Osteoblast (primary cell): Measurements from ENCODE around the gene SETD6. TPM values are rescaled to one million over a fixed set of nuclear protein-coding genes. Genes with fewer than 3 reads are reported as not detected.
A peak's percentile ranks its signal among the peaks of the same experiment; 100 is the strongest.

ENCODE experiments used
- DNase-seq: peaks from one replicate; pipeline ENCODE4 v3.0.0; 2011; ENCODE audit warnings: low spot score, mixed read lengths; ENCODE audit not compliant: insufficient read length; ENCODE audit errors: missing footprints
- H2AFZ ChIP-seq: 2 replicates; pipeline ENCODE4 v1.6.0; 2011; ENCODE audit warnings: mild to moderate bottlenecking, low read length
- H3K27ac ChIP-seq: 2 replicates; pipeline ENCODE4 v1.5.1; 2011; ENCODE audit warnings: mild to moderate bottlenecking, low read depth, low read length, moderate library complexity
- H3K27me3 ChIP-seq: 2 replicates; pipeline ENCODE4 v1.6.0; 2012; ENCODE audit warnings: mild to moderate bottlenecking, control low read depth, inconsistent platforms, low read length, moderate library complexity; ENCODE audit not compliant: insufficient read depth
- H3K36me3 ChIP-seq: 2 replicates; pipeline ENCODE4 v1.5.1; 2011; ENCODE audit warnings: mild to moderate bottlenecking, low read length, control low read depth, moderate library complexity; ENCODE audit not compliant: insufficient read depth
- H3K4me1 ChIP-seq: 2 replicates; pipeline ENCODE4 v1.5.1; 2011; ENCODE audit warnings: mild to moderate bottlenecking, low read length, control low read depth, moderate library complexity; ENCODE audit not compliant: insufficient read depth
- H3K4me2 ChIP-seq: 2 replicates; pipeline ENCODE4 v1.6.0; 2011; ENCODE audit warnings: mild to moderate bottlenecking, low read length; ENCODE audit not compliant: insufficient read depth
- H3K4me3 ChIP-seq: fragments of 200-600 bp; sonication (generic); 3 replicates; pipeline ENCODE4 v1.5.1; 2012; ENCODE audit warnings: mild to moderate bottlenecking, low read length, inconsistent platforms; ENCODE audit not compliant: insufficient read depth
- H3K79me2 ChIP-seq: 2 replicates; pipeline ENCODE4 v1.6.0; 2012; ENCODE audit warnings: mild to moderate bottlenecking, low read length, control low read depth, inconsistent platforms; ENCODE audit not compliant: insufficient read depth
- H3K9me3 ChIP-seq: 2 replicates; pipeline ENCODE4 v1.5.1; 2011; ENCODE audit warnings: low read depth, low read length, control low read depth
- H4K20me1 ChIP-seq: 2 replicates; pipeline ENCODE4 v1.6.0; 2012; ENCODE audit warnings: mild to moderate bottlenecking, low read length, control low read depth; ENCODE audit not compliant: insufficient read depth
- total RNA-seq: library from RNA; depleted of rRNA; stranded (reverse); fragments of >200 nt; gene quantifications from 2 replicates; pipeline ENCODE4 v1.2.3, GENCODE V29; 2012
- TF ChIP-seq, protein P1 (sequence below): IDR thresholded peaks from 2 replicates; pipeline ENCODE4 v1.5.1; 2011; ENCODE audit warnings: mild to moderate bottlenecking, low read depth, low read length, moderate library complexity; ENCODE audit errors: extremely low read depth

The SETD6 gene
- total RNA-seq, 1 donor = 12.3 TPM

DNA sequence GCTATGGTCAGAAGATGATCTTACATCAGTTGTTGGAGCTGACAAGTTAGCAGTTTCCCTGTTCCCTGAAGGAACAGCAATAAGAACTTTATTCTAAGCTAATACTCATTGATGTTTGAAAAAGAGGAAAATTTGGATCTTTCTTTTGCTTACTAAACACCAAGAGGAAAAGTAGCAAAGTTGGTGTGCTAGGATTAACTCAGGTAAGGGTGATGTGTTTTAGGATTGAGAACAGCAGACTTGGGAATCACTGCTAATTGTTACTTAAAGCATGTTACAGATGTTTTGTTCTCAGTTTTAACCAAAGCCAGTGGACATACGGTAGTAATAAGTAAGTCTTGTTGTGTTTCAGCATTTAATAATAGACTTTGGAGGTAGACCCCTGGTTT lies 3.7 kb downstream of the SETD6 start:
- H3K4me1 ChIP-seq = peaks cover 8% of the 10 kb centered on the region
- no peaks in the 10 kb centered on the region for H3K9me3 ChIP-seq
- no peak overlapping the region for H3K4me3 ChIP-seq
- no peak overlapping the region for H3K27ac ChIP-seq
- no peak overlapping the region for H3K4me2 ChIP-seq
- no peak overlapping the region for H2AFZ ChIP-seq
- peak; percentile 52 for DNase-seq
- H4K20me1 ChIP-seq = peaks cover 13% of the 10 kb centered on the region
- H3K27me3 ChIP-seq = no peaks in the 10 kb centered on the region
- peaks cover 6% of the 10 kb centered on the region for H3K79me2 ChIP-seq
- H3K36me3 ChIP-seq = peaks cover 64% of the 10 kb centered on the region
- TF ChIP-seq, protein P1, sequence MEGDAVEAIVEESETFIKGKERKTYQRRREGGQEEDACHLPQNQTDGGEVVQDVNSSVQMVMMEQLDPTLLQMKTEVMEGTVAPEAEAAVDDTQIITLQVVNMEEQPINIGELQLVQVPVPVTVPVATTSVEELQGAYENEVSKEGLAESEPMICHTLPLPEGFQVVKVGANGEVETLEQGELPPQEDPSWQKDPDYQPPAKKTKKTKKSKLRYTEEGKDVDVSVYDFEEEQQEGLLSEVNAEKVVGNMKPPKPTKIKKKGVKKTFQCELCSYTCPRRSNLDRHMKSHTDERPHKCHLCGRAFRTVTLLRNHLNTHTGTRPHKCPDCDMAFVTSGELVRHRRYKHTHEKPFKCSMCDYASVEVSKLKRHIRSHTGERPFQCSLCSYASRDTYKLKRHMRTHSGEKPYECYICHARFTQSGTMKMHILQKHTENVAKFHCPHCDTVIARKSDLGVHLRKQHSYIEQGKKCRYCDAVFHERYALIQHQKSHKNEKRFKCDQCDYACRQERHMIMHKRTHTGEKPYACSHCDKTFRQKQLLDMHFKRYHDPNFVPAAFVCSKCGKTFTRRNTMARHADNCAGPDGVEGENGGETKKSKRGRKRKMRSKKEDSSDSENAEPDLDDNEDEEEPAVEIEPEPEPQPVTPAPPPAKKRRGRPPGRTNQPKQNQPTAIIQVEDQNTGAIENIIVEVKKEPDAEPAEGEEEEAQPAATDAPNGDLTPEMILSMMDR = no peak

DNA sequence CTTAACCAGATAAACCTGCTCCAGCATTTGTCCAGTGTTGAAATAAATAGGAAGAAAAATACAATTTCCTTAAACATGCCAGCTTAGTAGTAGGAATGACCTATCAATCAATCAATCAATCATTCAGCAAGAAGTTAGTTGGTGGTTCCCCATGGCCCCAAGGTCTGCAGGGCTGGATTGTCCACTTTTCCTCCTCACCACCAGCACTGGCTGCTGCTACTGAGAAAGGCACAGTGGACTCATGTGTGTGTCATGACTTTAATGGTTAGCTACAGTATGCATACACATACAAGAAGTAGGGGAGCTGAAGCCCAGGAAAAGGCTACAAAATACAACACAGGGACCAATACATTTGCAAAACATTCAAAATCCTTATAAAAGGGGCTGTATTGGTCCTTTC lies 4.4 kb downstream of the SETD6 start:
- H3K4me3 ChIP-seq = no peak overlapping the region
- no peak overlapping the region for H3K4me2 ChIP-seq
- no peak overlapping the region for H3K27ac ChIP-seq
- H3K36me3 ChIP-seq = peaks cover 72% of the 10 kb centered on the region
- no peak for DNase-seq
- H2AFZ ChIP-seq = no peak overlapping the region
- no peaks in the 10 kb centered on the region for H3K27me3 ChIP-seq
- H3K9me3 ChIP-seq = no peaks in the 10 kb centered on the region
- peaks cover 13% of the 10 kb centered on the region for H4K20me1 ChIP-seq
- peaks cover 8% of the 10 kb centered on the region for H3K79me2 ChIP-seq
- TF ChIP-seq, protein P1 = no peak
- H3K4me1 ChIP-seq = peaks cover 3% of the 10 kb centered on the region

- peaks cover 86% of the 10 kb centered on the region for H3K36me3 ChIP-seq
- TF ChIP-seq, protein P1 = no peak
- DNase-seq = no peak
- no peak overlapping the region for H3K4me2 ChIP-seq
- no peak overlapping the region for H3K27ac ChIP-seq
- no peaks in the 10 kb centered on the region for H4K20me1 ChIP-seq
- H3K4me1 ChIP-seq = no peaks in the 10 kb centered on the region
- H3K27me3 ChIP-seq = no peaks in the 10 kb centered on the region
- peaks cover 2% of the 10 kb centered on the region for H3K79me2 ChIP-seq
- H3K9me3 ChIP-seq = no peaks in the 10 kb centered on the region
- no peak overlapping the region for H3K4me3 ChIP-seq
- no peak overlapping the region for H2AFZ ChIP-seq
Measured at GRCh38 chr16:58530179-58530578, 14.9 kb downstream of the SETD6 start.

DNA sequence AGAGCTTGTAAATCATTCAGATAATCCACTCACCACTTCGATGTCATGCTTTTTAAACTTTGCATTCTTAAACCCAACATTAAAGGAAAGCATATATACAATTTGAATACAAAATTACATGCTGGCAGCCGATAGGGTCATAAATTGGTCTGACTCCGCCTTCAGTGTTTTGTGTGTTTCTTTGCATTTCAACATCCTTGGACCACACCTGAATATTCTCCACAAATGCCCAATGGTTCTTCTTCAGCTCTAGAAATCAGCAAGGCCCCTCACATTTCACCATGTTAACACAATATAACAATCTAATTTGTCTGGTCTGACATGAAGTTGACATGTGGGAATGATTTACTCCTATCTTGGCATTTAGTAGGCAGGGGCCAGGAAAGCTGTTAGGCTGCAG lies 17.1 kb downstream of the SETD6 start:
- Histone ChIP-seq H2AFZ (no peak overlapping the region), H3K4me1 (no peaks in the 10 kb centered on the region), H3K4me2 (no peak overlapping the region), H3K4me3 (no peak overlapping the region), H3K27ac (no peak overlapping the region), H3K9me3 (no peaks in the 10 kb centered on the region), H3K27me3 (no peaks in the 10 kb centered on the region), H3K36me3 (peaks cover 86% of the 10 kb centered on the region), H4K20me1 (no peaks in the 10 kb centered on the region), H3K79me2 (peaks cover 2% of the 10 kb centered on the region)
- no peak for DNase-seq
- TF ChIP-seq, protein P1 = no peak
